Skeletal muscle tissue (tissue), 4 donors: Measurements from ENCODE around the gene CNTNAP5. TPM values are rescaled to one million over a fixed set of nuclear protein-coding genes. Genes with fewer than 3 reads are reported as not detected.

ENCODE experiments used
- H3K27ac ChIP-seq: one replicate; pipeline ENCODE4 v1.7.0; 2013; ENCODE audit warnings: mild to moderate bottlenecking, low read depth, low read length, inconsistent platforms
- H3K27me3 ChIP-seq, 3 donors: one replicate each; pipeline ENCODE4 v1.7.0; 2013; ENCODE audit warnings: low read length in 3 of 3; ENCODE audit not compliant: control insufficient read depth in 3 of 3, insufficient read depth in 3 of 3
- H3K36me3 ChIP-seq, 3 donors: one replicate each; pipeline ENCODE4 v1.7.0; 2013; ENCODE audit warnings: low read length in 3 of 3; ENCODE audit not compliant: control insufficient read depth in 3 of 3, insufficient read depth in 3 of 3
- H3K4me1 ChIP-seq, 3 donors: one replicate each; pipeline ENCODE4 v1.7.0; 2013; ENCODE audit warnings: low read length in 3 of 3, mild to moderate bottlenecking in 3 of 3; ENCODE audit not compliant: control insufficient read depth in 3 of 3, insufficient read depth in 3 of 3
- H3K4me3 ChIP-seq, 3 donors: one replicate each; pipeline ENCODE4 v1.7.0; 2013; ENCODE audit warnings: low read length in 3 of 3
- H3K9ac ChIP-seq, 3 donors: one replicate each; pipeline ENCODE4 v1.7.0; 2013; ENCODE audit warnings: low read length in 3 of 3, mild to moderate bottlenecking in 3 of 3, moderate library complexity in 2 of 3, low read depth in 1 of 3
- H3K9me3 ChIP-seq, 3 donors: one replicate each; pipeline ENCODE4 v1.7.0; 2013; ENCODE audit warnings: low read length in 3 of 3; ENCODE audit not compliant: control insufficient read depth in 3 of 3
- total RNA-seq: library from RNA; depleted of rRNA; stranded (reverse); fragments of >200 nt; gene quantifications from one replicate; pipeline ENCODE4 v1.2.3, GENCODE V29; 2014
- donor health status: Osteomylitis.

CNTNAP5 gene
- total RNA-seq, 1 donor from 2014 or later, result not detected

- H3K27me3 ChIP-seq, result no peaks in the 10 kb centered on the region
- H3K9ac ChIP-seq, result no peak overlapping the region
- no peaks in the 10 kb centered on the region for H3K36me3 ChIP-seq
- H3K4me3 ChIP-seq, result no peak overlapping the region
- no peak overlapping the region for H3K27ac ChIP-seq
- no peaks in the 10 kb centered on the region for H3K9me3 ChIP-seq
- H3K4me1 ChIP-seq, result no peaks in the 10 kb centered on the region
These were observed 812.4 kb downstream of the CNTNAP5 start for GRCh38 chr2:124837496-124837895.

DNA sequence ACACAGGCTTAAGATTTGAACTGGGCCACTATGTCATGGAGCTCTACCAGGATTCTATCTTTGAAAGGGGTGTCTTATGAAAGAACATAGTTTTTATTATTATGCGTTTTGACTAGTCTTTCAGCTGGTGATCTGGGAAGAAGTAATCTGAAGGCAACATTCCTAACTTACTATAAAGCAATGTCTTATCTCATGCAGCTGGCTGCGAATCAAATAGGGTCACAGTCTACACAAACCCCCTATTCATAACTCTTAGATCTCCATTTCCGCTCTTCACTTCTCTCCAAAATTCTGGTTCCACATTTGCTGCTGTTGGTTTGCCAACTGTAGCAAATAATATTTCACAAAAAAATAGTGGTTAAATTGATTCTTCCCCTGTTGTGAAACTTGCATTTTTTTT is 813.3 kb downstream of the CNTNAP5 start:
- Histone ChIP-seq H3K9me3 (no peaks in the 10 kb centered on the region), H3K27me3 (no peaks in the 10 kb centered on the region), H3K36me3 (no peaks in the 10 kb centered on the region), H3K4me1 (no peaks in the 10 kb centered on the region), H3K9ac (no peak overlapping the region), H3K4me3 (no peak overlapping the region), H3K27ac (no peak overlapping the region)

GRCh38 chr2:124867247-124867646 is 842.2 kb downstream of the CNTNAP5 start:
- H3K9me3 ChIP-seq, result peaks cover 0 to 3% (median 0%) of the 10 kb centered on the region in 3 donors
- no peak overlapping the region for H3K27ac ChIP-seq
- no peak overlapping the region for H3K9ac ChIP-seq
- no peaks in the 10 kb centered on the region for H3K36me3 ChIP-seq
- no peak overlapping the region for H3K4me3 ChIP-seq
- no peaks in the 10 kb centered on the region for H3K27me3 ChIP-seq
- no peaks in the 10 kb centered on the region for H3K4me1 ChIP-seq

DNA sequence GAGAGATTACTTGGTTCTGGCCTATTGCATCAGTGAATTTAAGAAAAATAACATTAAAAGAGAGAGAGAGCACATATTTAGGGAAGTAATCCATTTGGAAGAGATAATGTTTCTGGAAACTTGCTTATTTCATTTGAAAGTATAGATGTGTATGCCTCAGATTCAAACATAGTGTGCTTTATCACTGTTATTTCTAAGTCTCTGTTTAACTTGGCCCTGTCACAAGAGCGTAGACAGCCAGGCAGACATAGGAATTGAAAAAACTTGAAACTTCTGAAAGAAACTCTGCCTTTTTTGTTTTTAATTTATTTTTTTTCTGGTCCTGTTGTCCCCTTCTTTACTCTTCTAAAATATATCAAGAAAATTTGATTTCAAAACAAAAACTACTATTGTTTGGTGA is 849.1 kb downstream of the CNTNAP5 start:
- Histone ChIP-seq H3K27me3 (no peaks in the 10 kb centered on the region), H3K9me3 (no peaks in the 10 kb centered on the region), H3K36me3 (no peaks in the 10 kb centered on the region), H3K27ac (no peak overlapping the region), H3K9ac (no peak overlapping the region), H3K4me1 (no peaks in the 10 kb centered on the region), H3K4me3 (no peak overlapping the region)

- Histone ChIP-seq H3K4me3 (no peak overlapping the region), H3K4me1 (no peaks in the 10 kb centered on the region), H3K27me3 (no peaks in the 10 kb centered on the region), H3K36me3 (no peaks in the 10 kb centered on the region), H3K9ac (no peak overlapping the region), H3K9me3 (no peaks in the 10 kb centered on the region), H3K27ac (no peak overlapping the region)
These were observed 849.6 kb downstream of the CNTNAP5 start for GRCh38 chr2:124874676-124875075.

DNA sequence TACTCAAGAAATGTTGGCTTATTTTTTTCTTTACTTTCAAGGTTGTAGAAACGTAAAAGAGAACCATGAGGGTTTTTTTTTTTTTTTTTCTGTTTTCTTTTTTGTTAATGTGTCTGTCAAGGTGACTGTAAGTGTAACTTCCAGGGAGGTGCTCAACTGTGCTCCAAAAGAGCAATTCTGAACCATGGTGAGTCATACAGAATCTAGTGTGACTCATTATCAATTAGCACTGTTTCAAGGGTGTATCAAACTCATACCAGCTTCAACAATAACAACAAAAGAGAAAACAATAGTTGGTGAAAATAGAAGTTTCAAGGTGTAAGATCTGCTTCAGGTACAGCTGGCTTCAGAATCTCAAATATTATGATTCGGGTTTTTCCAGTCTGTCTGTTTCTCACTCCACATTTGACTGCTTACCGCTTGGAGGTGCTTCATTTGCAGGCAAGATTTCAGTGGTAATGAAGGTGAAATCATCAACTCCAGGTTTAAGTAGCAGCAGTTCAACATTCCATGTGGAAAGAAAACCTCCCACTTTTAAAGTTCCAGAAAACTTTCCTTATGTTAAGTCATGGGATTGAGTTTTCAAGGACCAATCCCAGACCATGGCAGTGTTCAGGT is 850.6 kb downstream of the CNTNAP5 start:
- H3K9me3 ChIP-seq, result no peaks in the 10 kb centered on the region
- no peak overlapping the region for H3K4me3 ChIP-seq
- H3K9ac ChIP-seq, result no peak overlapping the region
- no peaks in the 10 kb centered on the region for H3K4me1 ChIP-seq
- no peaks in the 10 kb centered on the region for H3K36me3 ChIP-seq
- H3K27me3 ChIP-seq, result no peaks in the 10 kb centered on the region
- H3K27ac ChIP-seq, result no peak overlapping the region

GRCh38 chr2:124877141-124877577 is 852.1 kb downstream of the CNTNAP5 start:
- H3K36me3 ChIP-seq, result no peaks in the 10 kb centered on the region
- no peaks in the 10 kb centered on the region for H3K9me3 ChIP-seq
- H3K4me1 ChIP-seq, result no peaks in the 10 kb centered on the region
- H3K9ac ChIP-seq, result no peak overlapping the region
- no peak overlapping the region for H3K4me3 ChIP-seq
- H3K27ac ChIP-seq, result no peak overlapping the region
- H3K27me3 ChIP-seq, result no peaks in the 10 kb centered on the region

- Histone ChIP-seq H3K4me1 (no peaks in the 10 kb centered on the region), H3K36me3 (no peaks in the 10 kb centered on the region), H3K27ac (no peak overlapping the region), H3K4me3 (no peak overlapping the region), H3K9me3 (no peaks in the 10 kb centered on the region), H3K9ac (no peak overlapping the region), H3K27me3 (no peaks in the 10 kb centered on the region)
These were observed 854.6 kb downstream of the CNTNAP5 start for GRCh38 chr2:124879640-124880039.

DNA sequence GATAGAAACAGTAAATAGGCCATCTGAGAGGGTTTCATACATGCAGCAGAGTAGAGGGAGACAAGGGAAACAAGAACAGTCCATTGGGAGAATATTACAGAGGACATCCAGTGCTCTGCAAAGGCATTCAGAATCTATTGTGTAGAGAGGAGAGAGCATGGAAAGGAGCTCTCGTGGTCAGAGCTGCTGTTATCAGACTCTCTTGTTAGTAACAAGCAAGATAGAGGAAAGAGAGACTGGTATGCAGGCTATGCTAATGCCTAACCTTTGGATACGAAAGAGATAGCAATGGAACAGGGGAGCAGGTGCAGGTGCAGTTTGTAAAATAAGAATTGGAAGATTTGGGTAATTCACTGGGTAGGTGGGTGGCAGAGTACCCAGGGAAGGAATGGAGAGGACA is 855.9 kb downstream of the CNTNAP5 start:
- Histone ChIP-seq H3K27ac (no peak overlapping the region), H3K9ac (no peak overlapping the region), H3K4me1 (no peaks in the 10 kb centered on the region), H3K36me3 (no peaks in the 10 kb centered on the region), H3K4me3 (no peak overlapping the region), H3K9me3 (no peaks in the 10 kb centered on the region), H3K27me3 (no peaks in the 10 kb centered on the region)

GRCh38 chr2:124882423-124882822 is 857.3 kb downstream of the CNTNAP5 start:
- Histone ChIP-seq H3K27me3 (no peaks in the 10 kb centered on the region), H3K4me3 (no peak overlapping the region), H3K4me1 (no peaks in the 10 kb centered on the region), H3K36me3 (no peaks in the 10 kb centered on the region), H3K9ac (no peak overlapping the region), H3K9me3 (no peaks in the 10 kb centered on the region), H3K27ac (no peak overlapping the region)
